ENCODE measurements around the gene POLR1E.

The POLR1E gene

GRCh38 chr9:37540634-37541033 is 54.9 kb downstream of the POLR1E start:
- no peak for TF ChIP-seq CTCF (IDR thresholded peaks at IDR 0.05; ENCODE audit: borderline replicate concordance, insufficient read depth, low read depth, low read length)
- H3K4me3 ChIP-seq (ENCODE audit: low read depth, low read length), result no peak overlapping the region

DNA sequence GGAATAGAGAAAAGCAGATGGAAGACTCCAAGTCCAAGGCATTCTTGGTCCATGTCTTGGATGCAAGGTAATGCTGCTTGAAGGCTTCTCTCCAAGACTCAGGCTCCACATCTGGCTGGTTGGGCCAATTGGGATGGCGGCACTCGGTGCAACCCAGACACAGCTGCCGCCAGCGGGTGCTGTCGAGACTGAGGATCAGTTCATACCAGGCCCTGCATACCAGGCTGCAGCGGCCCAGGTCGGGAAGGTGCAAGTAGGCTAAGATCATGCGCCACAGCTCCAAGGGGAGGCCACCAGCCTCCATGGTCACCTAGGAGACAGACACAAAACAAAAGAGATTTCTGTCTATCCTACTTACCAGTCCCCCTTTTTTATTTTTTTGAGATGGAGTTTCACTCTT is 55.7 kb downstream of the POLR1E start:
- no peak overlapping the region for H3K4me3 ChIP-seq (ENCODE audit: low read depth, low read length)
- TF ChIP-seq CTCF (IDR thresholded peaks at IDR 0.05; ENCODE audit: borderline replicate concordance, insufficient read depth, low read depth, low read length), result no peak

- no peak for TF ChIP-seq CTCF (IDR thresholded peaks at IDR 0.05; ENCODE audit: borderline replicate concordance, insufficient read depth, low read depth, low read length)
- no peak overlapping the region for H3K4me3 ChIP-seq (ENCODE audit: low read depth, low read length)
These were observed 56.7 kb downstream of the POLR1E start for GRCh38 chr9:37542488-37542887.

DNA sequence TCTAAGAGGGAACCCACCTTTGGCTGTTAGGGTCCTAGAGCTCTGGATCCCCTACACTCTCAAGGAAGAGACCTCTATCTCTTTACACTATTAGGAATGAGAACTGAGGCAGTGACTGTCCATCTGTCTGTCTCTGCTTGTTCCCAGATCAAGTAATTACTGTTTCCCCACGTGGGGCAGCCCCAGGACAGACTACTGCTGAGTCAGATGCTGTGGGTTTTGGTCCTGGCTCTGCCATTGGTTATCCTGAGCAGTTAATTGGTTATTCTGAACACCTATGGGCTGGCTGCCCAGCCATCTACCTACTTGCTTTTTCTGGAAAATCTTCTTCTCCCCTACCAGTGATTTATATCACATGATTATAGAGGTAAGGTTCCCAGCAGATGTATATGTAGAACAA is 57.1 kb downstream of the POLR1E start:
- no peak overlapping the region for H3K4me3 ChIP-seq (ENCODE audit: low read depth, low read length)
- no peak for TF ChIP-seq CTCF (IDR thresholded peaks at IDR 0.05; ENCODE audit: borderline replicate concordance, insufficient read depth, low read depth, low read length)

DNA sequence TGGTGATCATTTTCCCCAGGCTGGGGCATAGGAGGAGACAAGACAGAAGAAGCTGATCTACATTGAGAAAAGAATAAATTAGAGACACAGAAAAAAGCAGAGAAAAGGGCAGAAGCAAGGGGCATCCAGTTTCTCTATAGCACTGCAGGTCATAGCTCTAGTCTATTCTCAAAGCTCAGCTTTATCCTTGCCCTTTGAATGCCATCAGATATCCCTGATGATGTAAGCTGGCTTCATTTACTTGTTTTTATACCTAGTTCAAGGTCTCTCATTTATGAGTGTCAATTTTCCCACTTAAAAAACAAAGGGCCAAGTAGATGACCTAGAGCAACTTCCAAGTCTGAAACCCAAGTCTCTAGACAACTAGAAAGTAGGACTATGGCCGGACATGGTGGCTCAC is 57.7 kb downstream of the POLR1E start:
- no peak overlapping the region for H3K4me3 ChIP-seq (ENCODE audit: low read depth, low read length)
- no peak for TF ChIP-seq CTCF (IDR thresholded peaks at IDR 0.05; ENCODE audit: borderline replicate concordance, insufficient read depth, low read depth, low read length)

- no peak for TF ChIP-seq CTCF (IDR thresholded peaks at IDR 0.05; ENCODE audit: borderline replicate concordance, insufficient read depth, low read depth, low read length)
These were observed 61.7 kb downstream of the POLR1E start for GRCh38 chr9:37547328-37547878.

GRCh38 chr9:37549527-37549926 is 63.8 kb downstream of the POLR1E start:
- no peak overlapping the region for H3K4me3 ChIP-seq (ENCODE audit: low read depth, low read length)
- no peak for TF ChIP-seq CTCF (IDR thresholded peaks at IDR 0.05; ENCODE audit: borderline replicate concordance, insufficient read depth, low read depth, low read length)

More at GRCh38 chr9:37547328-37547878, 61.7 kb downstream of the POLR1E start:
- H3K4me3 ChIP-seq (ENCODE audit: low read depth, low read length), result no peak overlapping the region

Data from GM12875 (cell line).